Placental pericyte (primary cell): ENCODE data around the gene ZSWIM6. TPM values are rescaled to one million over a fixed set of nuclear protein-coding genes. Genes with fewer than 3 reads are reported as not detected.

Experiments used
- total RNA-seq: library from RNA; depleted of rRNA; stranded (reverse); fragments of >200 nt; gene quantifications from 2 replicates; pipeline ENCODE4 v1.2.3, GENCODE V29; 2012

ZSWIM6 gene
- total RNA-seq = 9.2 and 12.7 TPM in 2 replicates

GRCh38 chr5:61331407-61332357 lies at the start of gene ZSWIM6:
Gene ZSWIM6, plus strand, starts transcription at chr5:61332258. Its CDS starts 15 bp downstream, at chr5:61332273.

Other genes with a start within 250 kb of the ZSWIM6 start
- gene SMIM15, start 169.8 kb upstream of the ZSWIM6 start, total RNA-seq = 44.2 and 50.1 TPM in 2 replicates